Endothelial cell of umbilical vein (primary cell): ENCODE measurements around the gene PYY. TPM values are rescaled to one million over a fixed set of nuclear protein-coding genes. Genes with fewer than 3 reads are reported as not detected.

Source experiments
- BruUV-seq: library from RNA; stranded (reverse); fragments of 400-500 nt; replicated peaks from 2 replicates; lab custom pipeline; 2021; lab: Mats Ljungman, UMichigan
- CTCF ChIA-PET: fragments of 300-600, 350-600 bp; sonication (Branson Sonifier 250); formaldehyde crosslinking; loops from one replicate; lab custom pipeline; 2021; ENCODE audit warnings: antibody characterized with exemption, inconsistent platforms; lab: Charles Lee
- POLR2A ChIA-PET: fragments of 300-600, 350-600 bp; sonication (Branson Sonifier 250); formaldehyde crosslinking; loops from one replicate; lab custom pipeline; 2021; ENCODE audit warnings: antibody characterized with exemption, inconsistent platforms; lab: Charles Lee
- DNase-seq: peaks from one replicate; pipeline ENCODE4 v3.0.0-alpha.2; 2011; ENCODE audit warnings: low read depth, low spot score
- FAIRE-seq: peaks from 2 replicates; lab custom pipeline; 2011; peaks lifted over from hg19 to GRCh38; lab: Jason Lieb, UNC
- H2AFZ ChIP-seq: 2 replicates; pipeline ENCODE4 v1.6.0; 2012; ENCODE audit warnings: low read depth, low read length, control low read depth, inconsistent platforms
- H3K27ac ChIP-seq: 2 replicates; pipeline ENCODE4 v1.5.1; 2011; ENCODE audit warnings: low read depth, mild to moderate bottlenecking, control low read depth, low read length, moderate library complexity; ENCODE audit not compliant: insufficient read depth
- H3K27me3 ChIP-seq, 2 experiments: 2 replicates each; pipeline versions ENCODE4 v1.6.0 to v1.6.1; 2011; ENCODE audit warnings: low read length in 2 of 2, mixed read lengths in 1 of 2; ENCODE audit not compliant: control insufficient read depth in 2 of 2, insufficient read depth in 2 of 2
- H3K36me3 ChIP-seq, 2 experiments: 2 replicates in 1 of 2; 3 replicates in 1 of 2; pipeline ENCODE4 v1.5.1; 2011; ENCODE audit warnings: low read length in 2 of 2, mild to moderate bottlenecking in 1 of 2, moderate library complexity in 1 of 2; ENCODE audit not compliant: control insufficient read depth in 2 of 2, insufficient read depth in 2 of 2; ENCODE audit errors: extremely low read depth in 1 of 2
- H3K4me1 ChIP-seq: 3 replicates; pipeline ENCODE4 v1.5.1; 2011; ENCODE audit warnings: mild to moderate bottlenecking, low read length; ENCODE audit not compliant: control insufficient read depth, insufficient read depth; ENCODE audit errors: extremely low read depth
- H3K4me2 ChIP-seq: 2 replicates; pipeline ENCODE4 v1.6.1; 2011; ENCODE audit warnings: low read length, control low read depth, mixed read lengths; ENCODE audit not compliant: insufficient read depth
- H3K4me3 ChIP-seq, 3 experiments: fragments of 200-600 bp in 1 of 3; sonication (generic), shearing (Covaris generic) in 1 of 3; replicated peaks in 1 of 3; 2 replicates each; pipeline ENCODE4 v1.5.1; 2011 to 2016; ENCODE audit warnings: control low read depth in 3 of 3, low read length in 3 of 3, mild to moderate bottlenecking in 2 of 3, inconsistent platforms in 1 of 3, low read depth in 1 of 3, moderate library complexity in 1 of 3; ENCODE audit not compliant: insufficient read depth in 1 of 3
- H3K79me2 ChIP-seq: 2 replicates; pipeline ENCODE4 v1.6.0; 2012; ENCODE audit warnings: low read length, inconsistent platforms; ENCODE audit not compliant: control insufficient read depth, insufficient read depth
- H3K9ac ChIP-seq: replicated peaks from 2 replicates; pipeline ENCODE3; 2011; ENCODE audit warnings: low read length, control low read depth; ENCODE audit not compliant: insufficient read depth; ENCODE audit errors: extremely low read depth
- H3K9me1 ChIP-seq: replicated peaks from 3 replicates; pipeline ENCODE4 v1.6.0; 2011; ENCODE audit warnings: mild to moderate bottlenecking, low read length; ENCODE audit not compliant: control insufficient read depth, insufficient read depth; ENCODE audit errors: extremely low read depth
- H3K9me3 ChIP-seq: replicated peaks from 2 replicates; pipeline ENCODE4 v1.5.1; 2012; ENCODE audit warnings: low read length, inconsistent platforms; ENCODE audit not compliant: control insufficient read depth, insufficient read depth
- H4K20me1 ChIP-seq: replicated peaks from 2 replicates; pipeline ENCODE3; 2011; ENCODE audit warnings: mild to moderate bottlenecking, low read length; ENCODE audit not compliant: control insufficient read depth, insufficient read depth; ENCODE audit errors: extremely low read depth
- EZH2 ChIP-seq: IDR thresholded peaks from 2 replicates; pipeline ENCODE4 v1.6.1; 2012; ENCODE audit warnings: borderline replicate concordance, low read depth, mild to moderate bottlenecking, moderate library complexity, low read length, inconsistent platforms; ENCODE audit not compliant: severe bottlenecking
- FOS ChIP-seq: IDR thresholded peaks from 2 replicates; pipeline ENCODE4 v1.6.1; 2011; ENCODE audit warnings: mild to moderate bottlenecking, low read length, moderate library complexity, borderline replicate concordance; ENCODE audit not compliant: insufficient read depth
- GATA2 ChIP-seq: IDR thresholded peaks from 2 replicates; pipeline ENCODE4 v1.7.0; 2011; ENCODE audit warnings: low read depth, mild to moderate bottlenecking, moderate library complexity, mixed read lengths, low read length; ENCODE audit not compliant: insufficient read length, insufficient read depth
- JUN ChIP-seq: IDR thresholded peaks from 2 replicates; pipeline ENCODE4 v1.6.1; 2011; ENCODE audit warnings: borderline replicate concordance, low read depth; ENCODE audit not compliant: insufficient read length, insufficient read depth
- MAX ChIP-seq: IDR thresholded peaks from 2 replicates; pipeline ENCODE4 v1.6.1; 2011; ENCODE audit not compliant: insufficient read depth, insufficient read length
- MYC ChIP-seq: IDR thresholded peaks from one replicate; pipeline ENCODE4 v1.6.1; 2011; ENCODE audit warnings: mild to moderate bottlenecking, low read depth, low read length
- POLR2A ChIP-seq: IDR thresholded peaks from 2 replicates; pipeline ENCODE4 v1.6.1; 2012; ENCODE audit warnings: low read depth, mild to moderate bottlenecking, control low read depth, low read length
- POLR2AphosphoS5 ChIP-seq: IDR thresholded peaks from 2 replicates; pipeline ENCODE4 v1.6.1; 2012; ENCODE audit warnings: low read depth, mild to moderate bottlenecking, control low read depth, low read length, moderate library complexity; ENCODE audit not compliant: insufficient read depth
- dilution Hi-C: fragments of 300-500 bp; cut with MboI; formaldehyde crosslinking; loops from one replicate; pipeline ENCODE4 v1.15.0; 2019; ENCODE audit warnings: low sequenced_read_pairs; ENCODE audit not compliant: extremely low pct_ligation_motif_present
- intact Hi-C: fragments of 100-400 bp; cut with micrococcal nuclease; formaldehyde crosslinking; loops from one replicate; pipeline ENCODE4 v1.10.0; 2022
- polyA plus RNA-seq, 4 experiments: library from polyadenylated mRNA; depleted of rRNA in 3 of 4; stranded (reverse) in 3 of 4; unstranded in 1 of 4; fragments of >200 nt; gene quantifications; 2 replicates each; pipeline versions ENCODE4 v1.2.1 to v1.2.3, GENCODE V29; 2011 to 2012; ENCODE audit warnings: missing spikeins in 1 of 4
- total RNA-seq: library from RNA; stranded (reverse); gene quantifications from 2 replicates; pipeline ENCODE4 v1.2.3, GENCODE V29; 2021
- TF ChIP-seq, protein P1 (sequence below), 2 donors: IDR thresholded peaks; 1 replicate in 1 of 2; 2 replicates in 1 of 2; pipeline ENCODE4 v1.5.1; 2011; ENCODE audit warnings: low read length in 2 of 2, mild to moderate bottlenecking in 2 of 2, moderate library complexity in 2 of 2, control low read depth in 1 of 2, inconsistent platforms in 1 of 2, low read depth in 1 of 2; ENCODE audit not compliant: insufficient read depth in 1 of 2; ENCODE audit errors: extremely low read depth in 1 of 2

Gene PYY
- total and polyA plus RNA-seq, 2 donors (not counting 3 experiments of a cell fraction or from before 2014, with no cell fraction given): not detected

GRCh38 chr17:43987131-43988021 is 33.6 kb upstream of the PYY start:
- BruUV-seq: no TSS peak
- Histone ChIP-seq H3K9ac (no peak overlapping the region), H3K4me1 (peaks cover 4% of the 10 kb centered on the region), H3K79me2 (no peaks in the 10 kb centered on the region), H3K9me1 (no peaks in the 10 kb centered on the region), H3K4me2 (no peak overlapping the region), H3K27me3 (peaks cover 5 to 6% of the 10 kb centered on the region in 2 experiments), H3K9me3 (no peaks in the 10 kb centered on the region), H3K4me3 (no peak overlapping the region), H3K27ac (no peak overlapping the region), H3K36me3 (no peaks in the 10 kb centered on the region), H4K20me1 (no peaks in the 10 kb centered on the region), H2AFZ (no peak overlapping the region)
- ChIA-PET POLR2A (no interaction called here), CTCF (interaction anchor here (0.9 to 2.1 kb wide), 6 partner anchors 11 to 77 kb away, joined by 3 to 14 read pairs (median 4); no protein-coding TSS in a partner anchor)
- TF ChIP-seq FOS (no peak), POLR2AphosphoS5 (no peak), GATA2 (no peak), JUN (no peak), EZH2 (no peak), MAX (no peak), MYC (no peak), POLR2A (no peak)
- TF ChIP-seq, protein P1, sequence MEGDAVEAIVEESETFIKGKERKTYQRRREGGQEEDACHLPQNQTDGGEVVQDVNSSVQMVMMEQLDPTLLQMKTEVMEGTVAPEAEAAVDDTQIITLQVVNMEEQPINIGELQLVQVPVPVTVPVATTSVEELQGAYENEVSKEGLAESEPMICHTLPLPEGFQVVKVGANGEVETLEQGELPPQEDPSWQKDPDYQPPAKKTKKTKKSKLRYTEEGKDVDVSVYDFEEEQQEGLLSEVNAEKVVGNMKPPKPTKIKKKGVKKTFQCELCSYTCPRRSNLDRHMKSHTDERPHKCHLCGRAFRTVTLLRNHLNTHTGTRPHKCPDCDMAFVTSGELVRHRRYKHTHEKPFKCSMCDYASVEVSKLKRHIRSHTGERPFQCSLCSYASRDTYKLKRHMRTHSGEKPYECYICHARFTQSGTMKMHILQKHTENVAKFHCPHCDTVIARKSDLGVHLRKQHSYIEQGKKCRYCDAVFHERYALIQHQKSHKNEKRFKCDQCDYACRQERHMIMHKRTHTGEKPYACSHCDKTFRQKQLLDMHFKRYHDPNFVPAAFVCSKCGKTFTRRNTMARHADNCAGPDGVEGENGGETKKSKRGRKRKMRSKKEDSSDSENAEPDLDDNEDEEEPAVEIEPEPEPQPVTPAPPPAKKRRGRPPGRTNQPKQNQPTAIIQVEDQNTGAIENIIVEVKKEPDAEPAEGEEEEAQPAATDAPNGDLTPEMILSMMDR (IDR thresholded peaks at IDR 0.05; ENCODE audit: extremely low read depth in 1 of 2, insufficient read depth in 1 of 2, low read depth in 1 of 2, low read length in 2 of 2): no peak
- no peak for FAIRE-seq
- intact Hi-C loops: no loop called here
- DNase-seq: no peak
- dilution Hi-C loops: no loop called here
